Ishikawa (cell line): ENCODE data around the gene ACBD6.

ENCODE experiments used
- CEBPB ChIP-seq: IDR thresholded peaks from 2 replicates; pipeline ENCODE4 v1.6.1; 2012
- CREB1 ChIP-seq: IDR thresholded peaks from 2 replicates; pipeline ENCODE4 v1.6.1; 2012; ENCODE audit warnings: low read depth
- EGR1 ChIP-seq: IDR thresholded peaks from 2 replicates; pipeline ENCODE4 v1.6.1; 2012
- EP300 ChIP-seq: IDR thresholded peaks from 2 replicates; pipeline ENCODE4 v1.6.1; 2012; ENCODE audit warnings: borderline replicate concordance
- FOXM1 ChIP-seq: IDR thresholded peaks from 2 replicates; pipeline ENCODE4 v1.6.1; 2012; ENCODE audit warnings: low read depth, borderline replicate concordance
- MAX ChIP-seq: IDR thresholded peaks from 2 replicates; pipeline ENCODE4 v1.6.1; 2012
- NFIC ChIP-seq: IDR thresholded peaks from 2 replicates; pipeline ENCODE4 v1.6.1; 2012
- RAD21 ChIP-seq: IDR thresholded peaks from 2 replicates; pipeline ENCODE4 v1.6.1; 2012; ENCODE audit warnings: low read depth
- REST ChIP-seq: IDR thresholded peaks from 2 replicates; pipeline ENCODE4 v1.6.1; 2012; ENCODE audit warnings: low read depth, mild to moderate bottlenecking
- TAF1 ChIP-seq: IDR thresholded peaks from 2 replicates; pipeline ENCODE4 v1.6.1; 2012; ENCODE audit warnings: low read depth, mild to moderate bottlenecking
- TCF12 ChIP-seq: IDR thresholded peaks from 2 replicates; pipeline ENCODE4 v1.6.1; 2012; ENCODE audit warnings: low read depth
- TEAD4 ChIP-seq: IDR thresholded peaks from 2 replicates; pipeline ENCODE4 v1.6.1; 2012
- USF1 ChIP-seq: IDR thresholded peaks from 2 replicates; pipeline ENCODE4 v1.6.1; 2012
- YY1 ChIP-seq: IDR thresholded peaks from 2 replicates; pipeline ENCODE4 v1.6.1; 2012; ENCODE audit warnings: low read depth
- ZBTB7A ChIP-seq: IDR thresholded peaks from 2 replicates; pipeline ENCODE4 v1.6.1; 2012; ENCODE audit warnings: low read depth

Gene ACBD6

GRCh38 chr1:180415985-180416633 lies 86.3 kb downstream of the ACBD6 start:
- TF ChIP-seq CEBPB: no peak
- TF ChIP-seq RAD21: peak; percentile 61

- TF ChIP-seq EP300 (no peak), TEAD4 (no peak), REST (no peak), ZBTB7A (no peak), YY1 (no peak), CREB1 (no peak), FOXM1 (no peak), NFIC (no peak), EGR1 (no peak), TAF1 (no peak), CEBPB (no peak), USF1 (no peak), TCF12 (no peak), MAX (no peak), RAD21 (no peak)
Measured at GRCh38 chr1:180415236-180415848, 87.0 kb downstream of the ACBD6 start.

GRCh38 chr1:180412583-180412982 lies 89.8 kb downstream of the ACBD6 start:
- TF ChIP-seq TEAD4 (no peak), CEBPB (peak; percentile 50; the same call in 1 of the 2 replicates)

- TF ChIP-seq REST: no peak
- no peak for TF ChIP-seq RAD21
- no peak for TF ChIP-seq USF1
- no peak for TF ChIP-seq ZBTB7A
- no peak for TF ChIP-seq EGR1
- TF ChIP-seq NFIC: no peak
- TF ChIP-seq TEAD4: no peak
Measured at GRCh38 chr1:180407051-180407450, 95.3 kb downstream of the ACBD6 start.

- TF ChIP-seq MAX (no peak), TEAD4 (no peak), RAD21 (no peak), TAF1 (no peak), ZBTB7A (no peak), EGR1 (no peak), REST (no peak), USF1 (no peak), EP300 (no peak), FOXM1 (no peak), CEBPB (no peak), NFIC (no peak), TCF12 (no peak), CREB1 (no peak), YY1 (no peak)
Measured at GRCh38 chr1:180402551-180402950, 99.8 kb downstream of the ACBD6 start.
